PFSK-1 (cell line): ENCODE data around the gene APOL5.

Experiments
- FOXP2 ChIP-seq: optimal IDR thresholded peaks from 2 replicates; pipeline ENCODE3; 2011; ENCODE audit warnings: borderline replicate concordance, control low read depth, inconsistent platforms; ENCODE audit not compliant: insufficient read depth; ENCODE audit errors: extremely low read length, extremely low read depth
- POLR2AphosphoS5 ChIP-seq: IDR thresholded peaks from 2 replicates; pipeline ENCODE4 v1.6.1; 2012; ENCODE audit warnings: low read depth, mild to moderate bottlenecking, control low read depth, low read length, moderate library complexity
- REST ChIP-seq, 2 experiments: IDR thresholded peaks; 2 replicates each; pipeline versions ENCODE4 v1.6.1 to v1.8.0; 2011 to 2012; ENCODE audit warnings: low read depth in 2 of 2, low read length in 2 of 2, control low read depth in 1 of 2, inconsistent platforms in 1 of 2, mild to moderate bottlenecking in 1 of 2, moderate library complexity in 1 of 2; ENCODE audit not compliant: insufficient read depth in 1 of 2
- SIN3A ChIP-seq: IDR thresholded peaks from 2 replicates; pipeline ENCODE4 v1.6.1; 2012; ENCODE audit warnings: mild to moderate bottlenecking, low read length, moderate library complexity, borderline replicate concordance; ENCODE audit not compliant: insufficient read depth
- TAF1 ChIP-seq: IDR thresholded peaks from 2 replicates; pipeline ENCODE4 v1.6.1; 2012; ENCODE audit warnings: low read length, control low read depth, borderline replicate concordance; ENCODE audit not compliant: insufficient read depth

- TF ChIP-seq POLR2AphosphoS5 = no peak
- no peak for TF ChIP-seq SIN3A
- no peak for TF ChIP-seq REST (IDR thresholded peaks at IDR 0.05; ENCODE audit: insufficient read depth in 1 of 2, low read depth in 2 of 2, low read length in 2 of 2)
- TF ChIP-seq TAF1 = no peak
- no peak for TF ChIP-seq FOXP2
These were observed 11.6 kb downstream of the APOL5 start for GRCh38 chr22:35729309-35729698.
